Lung (tissue), 12 donors: Measurements from ENCODE around the gene CEP85L. TPM values are rescaled to one million over a fixed set of nuclear protein-coding genes. Genes with fewer than 3 reads are reported as not detected.

Experiments used
- ATAC-seq: fragments of 200-7000 bp; cut with Tn5 transposase; one replicate; pipeline ENCODE4 v1.9.1; 2020; ENCODE audit warnings: moderate number of reproducible peaks; ENCODE audit not compliant: insufficient read depth, low FRiP score
- DNase-seq, 3 donors: peaks; one replicate each; pipeline ENCODE4 v3.0.0-alpha.2; 2013 to 2017
- H3K27ac ChIP-seq, 2 donors: one replicate each; pipeline ENCODE4 v1.5.1; 2013; ENCODE audit warnings: mild to moderate bottlenecking in 2 of 2, moderate library complexity in 2 of 2, control low read depth in 1 of 2, inconsistent platforms in 1 of 2, low read depth in 1 of 2, low read length in 1 of 2
- H3K27me3 ChIP-seq, 3 donors: one replicate each; pipeline ENCODE4 v1.5.1; 2013; ENCODE audit warnings: low read length in 2 of 3; ENCODE audit not compliant: control insufficient read depth in 3 of 3, insufficient read depth in 3 of 3
- H3K36me3 ChIP-seq, 4 donors: one replicate each; pipeline ENCODE4 v1.5.1; 2013; ENCODE audit warnings: low read length in 4 of 4, mild to moderate bottlenecking in 1 of 4, moderate library complexity in 1 of 4; ENCODE audit not compliant: control insufficient read depth in 4 of 4, insufficient read depth in 4 of 4
- H3K4me1 ChIP-seq, 5 donors: one replicate each; pipeline ENCODE4 v1.5.1; 2013; ENCODE audit warnings: low read length in 5 of 5, mild to moderate bottlenecking in 2 of 5, moderate library complexity in 1 of 5; ENCODE audit not compliant: control insufficient read depth in 5 of 5, insufficient read depth in 5 of 5
- H3K4me3 ChIP-seq: one replicate; pipeline ENCODE4 v1.5.1; 2013; ENCODE audit warnings: mild to moderate bottlenecking, control low read depth, moderate library complexity
- H3K9ac ChIP-seq, 2 donors: one replicate each; pipeline ENCODE4 v1.5.1; 2013; ENCODE audit warnings: low read length in 2 of 2, control low read depth in 1 of 2; ENCODE audit not compliant: insufficient read depth in 1 of 2
- H3K9me3 ChIP-seq, 4 donors: one replicate each; pipeline ENCODE4 v1.5.1; 2013; ENCODE audit warnings: low read length in 3 of 4, mild to moderate bottlenecking in 1 of 4, moderate library complexity in 1 of 4; ENCODE audit not compliant: control insufficient read depth in 4 of 4, insufficient read depth in 3 of 4
- WGBS, 2 donors: extraction: QIAGEN DNeasy Blood & Tissue Kit; methylation state at CpG; one replicate each; pipeline ENCODE4 v1.1.7; 2013; 5-methylcytosine and 5-hydroxymethylcytosine counted together
- polyA plus RNA-seq, 2 donors: library from polyadenylated mRNA; stranded (reverse); fragments of 200-250 nt; gene quantifications; one replicate each; pipeline ENCODE4 v1.2.1, GENCODE V29; 2013
- total RNA-seq, 2 donors: library from RNA; depleted of rRNA in 1 of 2; stranded (reverse); fragments of >200 nt in 1 of 2; gene quantifications; one replicate each; pipeline ENCODE4 v1.2.1, GENCODE V29; 2014 to 2021
- TF ChIP-seq, protein P1 (sequence below): IDR thresholded peaks from 2 replicates; pipeline ENCODE4 v1.5.1; 2012; ENCODE audit warnings: mild to moderate bottlenecking; ENCODE audit errors: control extremely low read depth, extremely low read depth
- donor health status: control.
- donor health status: control.
- donor health status: Bipolar disorder and iron deficiency.
- donor health status: healthy.
- donor health status: DM: yes; HTN: yes; CAD: no.

CEP85L gene
- total and polyA plus RNA-seq, 4 donors, result 1.3 to 40.8 (median 7.1) TPM

DNA sequence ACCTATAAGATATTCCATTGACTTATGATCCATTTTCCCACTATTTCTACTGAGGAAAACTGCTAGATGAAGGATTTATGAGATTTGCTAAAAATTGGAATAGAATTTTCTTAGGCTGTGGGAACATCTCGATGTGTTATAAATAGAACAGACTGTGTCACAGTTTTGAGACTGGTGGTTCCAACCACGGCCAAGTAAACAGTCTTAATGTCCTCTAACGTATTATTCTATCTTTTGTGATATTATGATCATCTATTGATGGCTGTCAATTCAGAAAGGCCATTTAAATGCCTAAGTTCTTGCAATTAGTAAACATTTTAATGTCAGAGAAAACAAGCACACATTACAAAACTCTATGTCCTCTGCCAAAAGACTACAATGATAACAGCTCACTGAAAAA, 174.8 kb downstream of the CEP85L start:
- no peaks in the 10 kb centered on the region for H3K27me3 ChIP-seq
- H3K27ac ChIP-seq, result peak overlapping the region in 1 of 2 donors; percentile 60
- WGBS, 2 donors, result 86 to 94% methylated on average over 3 of the region's 3 CpGs
- peaks cover 0 to 3% (median 0%) of the 10 kb centered on the region in 5 donors for H3K4me1 ChIP-seq
- ATAC-seq, result no peak
- H3K36me3 ChIP-seq, result peaks cover 0 to 3% (median 1%) of the 10 kb centered on the region in 4 donors
- no peaks in the 10 kb centered on the region for H3K9me3 ChIP-seq
- TF ChIP-seq, protein P1, sequence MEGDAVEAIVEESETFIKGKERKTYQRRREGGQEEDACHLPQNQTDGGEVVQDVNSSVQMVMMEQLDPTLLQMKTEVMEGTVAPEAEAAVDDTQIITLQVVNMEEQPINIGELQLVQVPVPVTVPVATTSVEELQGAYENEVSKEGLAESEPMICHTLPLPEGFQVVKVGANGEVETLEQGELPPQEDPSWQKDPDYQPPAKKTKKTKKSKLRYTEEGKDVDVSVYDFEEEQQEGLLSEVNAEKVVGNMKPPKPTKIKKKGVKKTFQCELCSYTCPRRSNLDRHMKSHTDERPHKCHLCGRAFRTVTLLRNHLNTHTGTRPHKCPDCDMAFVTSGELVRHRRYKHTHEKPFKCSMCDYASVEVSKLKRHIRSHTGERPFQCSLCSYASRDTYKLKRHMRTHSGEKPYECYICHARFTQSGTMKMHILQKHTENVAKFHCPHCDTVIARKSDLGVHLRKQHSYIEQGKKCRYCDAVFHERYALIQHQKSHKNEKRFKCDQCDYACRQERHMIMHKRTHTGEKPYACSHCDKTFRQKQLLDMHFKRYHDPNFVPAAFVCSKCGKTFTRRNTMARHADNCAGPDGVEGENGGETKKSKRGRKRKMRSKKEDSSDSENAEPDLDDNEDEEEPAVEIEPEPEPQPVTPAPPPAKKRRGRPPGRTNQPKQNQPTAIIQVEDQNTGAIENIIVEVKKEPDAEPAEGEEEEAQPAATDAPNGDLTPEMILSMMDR, result no peak
- no peak overlapping the region for H3K4me3 ChIP-seq
- no peak for DNase-seq
- H3K9ac ChIP-seq, result no peak overlapping the region

DNA sequence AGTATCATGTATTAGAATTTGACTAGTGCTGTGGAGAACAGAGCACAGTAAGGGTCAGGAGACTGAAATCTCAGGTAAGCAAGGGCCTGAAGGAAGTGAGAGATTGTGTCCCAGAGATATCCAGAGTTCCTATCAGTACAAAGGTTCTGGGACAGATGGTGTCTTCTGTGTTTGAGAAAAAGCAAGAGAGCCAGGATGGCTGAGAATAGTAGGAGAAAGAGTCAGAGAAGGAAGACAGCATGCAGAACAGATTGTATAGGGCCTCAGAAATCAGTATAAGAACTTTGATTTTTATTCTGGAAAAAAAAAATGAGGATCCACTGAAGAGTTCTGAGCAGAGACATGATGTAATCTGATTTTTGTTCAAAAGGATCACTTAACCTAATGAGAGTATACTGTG, 178.1 kb downstream of the CEP85L start:
- TF ChIP-seq, protein P1, result no peak
- H3K36me3 ChIP-seq, result peaks cover 0 to 5% (median 3%) of the 10 kb centered on the region in 4 donors
- no peak overlapping the region for H3K9ac ChIP-seq
- ATAC-seq (no peak), DNase-seq (no peak)
- H3K4me3 ChIP-seq, result no peak overlapping the region
- H3K27ac ChIP-seq, result peak overlapping the region in 1 of 2 donors; percentile 21
- H3K27me3 ChIP-seq, result no peaks in the 10 kb centered on the region
- no peaks in the 10 kb centered on the region for H3K9me3 ChIP-seq
- peaks cover 0 to 3% (median 0%) of the 10 kb centered on the region in 5 donors for H3K4me1 ChIP-seq

DNA sequence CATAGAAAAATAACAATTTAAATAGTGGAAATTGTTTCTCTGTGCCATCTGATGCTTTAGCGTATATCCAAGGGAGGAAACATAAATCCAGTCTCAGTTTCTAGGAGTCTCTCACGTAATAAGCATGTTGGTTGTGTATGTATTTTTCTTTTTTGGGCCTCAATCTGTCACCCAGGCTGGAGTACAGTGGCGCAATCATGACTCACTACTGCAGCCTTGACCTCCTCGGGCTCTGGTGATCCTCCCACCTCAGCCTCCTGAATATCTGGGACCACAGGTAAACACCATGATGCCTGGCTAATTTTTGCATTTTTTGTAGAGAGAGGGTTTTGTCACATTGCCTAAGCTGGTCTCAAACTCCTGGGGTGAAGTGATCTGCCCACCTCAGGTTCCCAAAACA, 181.9 kb downstream of the CEP85L start:
- Histone ChIP-seq H3K9me3 (no peaks in the 10 kb centered on the region), H3K9ac (no peak overlapping the region), H3K36me3 (peaks cover 5 to 22% (median 15%) of the 10 kb centered on the region in 4 donors), H3K4me1 (peaks cover 0 to 4% (median 0%) of the 10 kb centered on the region in 5 donors), H3K27me3 (no peaks in the 10 kb centered on the region), H3K27ac (no peak overlapping the region), H3K4me3 (no peak overlapping the region)
- TF ChIP-seq, protein P1, result no peak
- no peak for DNase-seq
- no peak for ATAC-seq
- 92 to 96% methylated on average over 4 of the region's 4 CpGs for WGBS, 2 donors
